ENCODE measurements around the gene IMPA2.

DNA sequence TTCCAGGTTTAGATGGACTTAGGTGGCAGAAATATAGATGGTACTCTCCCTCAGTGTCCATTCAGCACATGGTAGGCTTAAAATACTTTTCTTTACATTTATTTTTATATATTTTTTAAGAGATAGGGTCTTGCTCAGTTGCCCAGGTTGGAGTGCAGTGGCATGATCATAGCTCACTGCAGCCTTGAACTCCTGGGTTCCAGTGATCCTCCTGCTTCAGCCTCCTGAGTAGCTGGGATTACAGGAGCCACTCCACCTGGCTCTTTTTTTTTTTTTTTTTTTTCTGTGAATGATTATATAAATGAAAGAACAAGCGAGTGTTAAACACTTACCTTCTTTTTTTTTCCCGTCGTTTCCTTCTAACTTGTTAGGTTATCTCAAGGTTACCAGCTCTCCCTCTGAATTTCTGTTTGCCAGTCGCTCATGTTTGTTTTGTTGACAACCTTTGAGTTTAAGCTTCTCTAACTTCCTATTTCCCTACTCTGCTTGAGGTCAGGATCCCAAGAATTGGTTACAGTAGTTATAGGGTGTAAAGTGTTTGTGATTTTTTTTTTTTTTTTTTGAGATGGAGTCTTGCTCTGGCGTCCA is 18.9 kb downstream of the IMPA2 start:
- TF ChIP-seq, protein P1, sequence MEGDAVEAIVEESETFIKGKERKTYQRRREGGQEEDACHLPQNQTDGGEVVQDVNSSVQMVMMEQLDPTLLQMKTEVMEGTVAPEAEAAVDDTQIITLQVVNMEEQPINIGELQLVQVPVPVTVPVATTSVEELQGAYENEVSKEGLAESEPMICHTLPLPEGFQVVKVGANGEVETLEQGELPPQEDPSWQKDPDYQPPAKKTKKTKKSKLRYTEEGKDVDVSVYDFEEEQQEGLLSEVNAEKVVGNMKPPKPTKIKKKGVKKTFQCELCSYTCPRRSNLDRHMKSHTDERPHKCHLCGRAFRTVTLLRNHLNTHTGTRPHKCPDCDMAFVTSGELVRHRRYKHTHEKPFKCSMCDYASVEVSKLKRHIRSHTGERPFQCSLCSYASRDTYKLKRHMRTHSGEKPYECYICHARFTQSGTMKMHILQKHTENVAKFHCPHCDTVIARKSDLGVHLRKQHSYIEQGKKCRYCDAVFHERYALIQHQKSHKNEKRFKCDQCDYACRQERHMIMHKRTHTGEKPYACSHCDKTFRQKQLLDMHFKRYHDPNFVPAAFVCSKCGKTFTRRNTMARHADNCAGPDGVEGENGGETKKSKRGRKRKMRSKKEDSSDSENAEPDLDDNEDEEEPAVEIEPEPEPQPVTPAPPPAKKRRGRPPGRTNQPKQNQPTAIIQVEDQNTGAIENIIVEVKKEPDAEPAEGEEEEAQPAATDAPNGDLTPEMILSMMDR (IDR thresholded peaks at IDR 0.05) = peak in 1 of 7 experiments; percentile 6
- TF ChIP-seq POLR2A (IDR thresholded peaks at IDR 0.05) = peak in 1 of 3 donors; percentile 6

All from body of pancreas (tissue), 4 donors.